HG03175 (cell line): ENCODE data around the gene NPTX1.
"Not testable (repeated sequence)": the region's sequence is repeated elsewhere in the genome, so short reads cannot be mapped to it uniquely, and the experiment has no call there.

Source experiments
- ATAC-seq: cut with Tn5 transposase; IDR thresholded peaks from one replicate; pipeline ENCODE4 v1.9.1; 2021; ENCODE audit warnings: mild to moderate bottlenecking, moderate library complexity; ENCODE audit not compliant: unreplicated experiment

NPTX1 gene, protein sequence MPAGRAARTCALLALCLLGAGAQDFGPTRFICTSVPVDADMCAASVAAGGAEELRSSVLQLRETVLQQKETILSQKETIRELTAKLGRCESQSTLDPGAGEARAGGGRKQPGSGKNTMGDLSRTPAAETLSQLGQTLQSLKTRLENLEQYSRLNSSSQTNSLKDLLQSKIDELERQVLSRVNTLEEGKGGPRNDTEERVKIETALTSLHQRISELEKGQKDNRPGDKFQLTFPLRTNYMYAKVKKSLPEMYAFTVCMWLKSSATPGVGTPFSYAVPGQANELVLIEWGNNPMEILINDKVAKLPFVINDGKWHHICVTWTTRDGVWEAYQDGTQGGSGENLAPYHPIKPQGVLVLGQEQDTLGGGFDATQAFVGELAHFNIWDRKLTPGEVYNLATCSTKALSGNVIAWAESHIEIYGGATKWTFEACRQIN

DNA sequence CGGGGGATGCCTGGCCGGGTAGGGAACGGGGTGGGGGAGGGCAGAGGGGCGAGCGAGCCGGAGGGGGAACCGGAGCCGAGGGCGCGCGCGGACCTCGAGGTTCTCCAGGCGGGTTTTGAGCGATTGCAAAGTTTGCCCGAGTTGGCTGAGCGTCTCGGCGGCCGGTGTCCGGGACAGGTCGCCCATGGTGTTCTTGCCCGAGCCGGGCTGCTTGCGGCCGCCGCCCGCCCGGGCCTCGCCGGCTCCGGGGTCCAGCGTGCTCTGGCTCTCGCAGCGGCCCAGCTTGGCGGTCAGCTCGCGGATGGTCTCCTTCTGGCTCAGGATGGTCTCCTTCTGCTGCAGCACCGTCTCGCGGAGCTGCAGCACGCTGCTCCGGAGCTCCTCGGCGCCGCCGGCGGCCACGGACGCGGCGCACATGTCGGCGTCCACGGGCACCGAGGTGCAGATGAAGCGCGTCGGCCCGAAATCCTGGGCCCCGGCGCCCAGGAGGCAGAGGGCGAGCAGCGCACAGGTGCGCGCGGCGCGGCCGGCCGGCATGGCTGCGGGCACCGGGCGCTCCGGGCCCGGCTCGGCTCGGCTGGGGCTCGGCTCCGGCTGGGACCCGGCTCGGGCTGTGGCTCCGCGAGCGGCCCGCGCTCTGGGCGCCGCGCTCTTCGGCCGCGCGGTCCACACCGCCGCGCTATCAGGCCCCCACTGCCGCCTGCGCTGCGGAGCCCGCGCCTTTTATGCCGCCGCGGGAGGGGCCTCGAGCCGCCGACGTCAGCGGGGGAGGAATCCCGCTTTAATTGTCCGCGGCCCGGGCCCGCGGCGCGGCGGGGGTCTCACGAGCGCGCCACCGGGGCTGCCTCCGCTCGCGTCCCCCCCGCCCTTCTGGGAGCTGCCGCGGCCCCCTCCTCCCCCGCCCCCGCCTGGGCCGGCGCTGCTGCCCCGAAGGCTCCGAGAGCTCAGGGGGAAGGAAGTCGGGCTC, at the start of gene NPTX1:
Gene NPTX1 (minus strand): TSS at position 698 of the 967 bp plus-strand sequence. CDS start 161 bp downstream, at position 537.
- no peak for ATAC-seq

DNA sequence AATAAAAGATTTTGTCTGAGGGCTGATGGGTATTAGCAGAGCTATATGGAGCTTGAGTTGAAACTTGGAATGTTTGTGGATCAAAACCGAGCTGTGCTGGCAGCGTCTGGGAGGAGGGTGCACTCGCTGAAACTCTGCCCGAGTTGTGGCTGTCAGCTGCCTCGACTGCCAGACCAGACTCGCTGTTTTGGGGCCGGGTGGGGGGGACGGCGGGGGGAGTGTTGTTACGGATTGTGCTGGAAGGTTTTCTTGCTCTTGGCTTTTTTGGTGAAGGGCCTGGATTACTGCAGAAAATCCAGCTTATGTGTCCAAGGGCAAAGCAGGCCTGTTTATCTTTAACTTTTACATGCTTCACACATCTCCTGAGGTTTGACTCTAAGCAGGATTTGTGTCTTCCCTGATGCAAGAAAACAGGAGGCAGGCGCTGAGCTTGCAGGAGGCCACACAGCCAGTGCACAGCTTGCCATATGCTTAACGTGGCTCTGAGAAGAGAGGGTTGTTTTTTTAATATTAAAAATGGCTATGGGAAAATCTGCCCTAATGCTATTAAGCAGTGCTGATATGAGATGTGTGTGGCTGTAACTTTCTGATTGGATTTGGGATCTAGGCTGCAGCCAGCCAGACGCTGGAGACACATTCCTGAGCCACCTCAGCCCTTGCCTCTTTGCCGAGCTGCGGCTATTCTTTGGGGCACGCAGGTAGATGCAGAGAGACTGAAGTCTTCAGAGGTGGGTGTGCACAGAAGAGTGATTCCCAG, 47.7 kb upstream of the NPTX1 start:
- no peak for ATAC-seq

DNA sequence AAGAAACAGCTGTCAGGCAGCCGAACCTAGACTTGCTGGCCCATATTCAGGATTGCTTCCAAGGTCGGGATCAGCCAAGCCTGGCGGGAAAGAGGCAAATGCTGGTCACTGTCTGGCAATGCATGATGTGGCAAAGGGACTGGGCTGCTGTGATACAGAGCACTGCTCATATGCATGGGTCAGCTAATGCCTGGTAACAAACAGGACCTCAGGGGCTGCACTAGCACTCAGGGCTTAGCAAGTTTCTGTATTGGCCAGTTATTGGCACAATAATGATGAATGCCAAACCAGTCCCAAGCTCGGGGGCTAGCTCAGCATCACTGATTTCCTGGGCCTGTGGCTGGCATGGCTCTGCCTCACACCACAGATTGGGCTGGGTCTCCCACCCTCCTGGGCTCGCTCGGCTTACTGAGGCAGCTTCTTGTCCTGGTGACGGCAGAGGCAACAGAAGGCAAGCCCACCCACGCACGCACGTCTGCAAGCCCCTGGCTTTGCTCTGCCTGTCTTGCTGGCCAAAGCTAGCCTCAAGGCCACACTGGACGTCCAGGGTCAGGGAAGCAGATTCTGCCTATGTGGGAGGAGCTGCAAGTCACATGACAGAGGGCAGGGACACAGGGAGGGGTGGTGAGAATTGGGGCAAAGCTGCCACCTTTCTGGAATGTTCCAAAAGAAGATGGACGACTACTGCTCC, 46.8 kb upstream of the NPTX1 start:
- no peak for ATAC-seq

DNA sequence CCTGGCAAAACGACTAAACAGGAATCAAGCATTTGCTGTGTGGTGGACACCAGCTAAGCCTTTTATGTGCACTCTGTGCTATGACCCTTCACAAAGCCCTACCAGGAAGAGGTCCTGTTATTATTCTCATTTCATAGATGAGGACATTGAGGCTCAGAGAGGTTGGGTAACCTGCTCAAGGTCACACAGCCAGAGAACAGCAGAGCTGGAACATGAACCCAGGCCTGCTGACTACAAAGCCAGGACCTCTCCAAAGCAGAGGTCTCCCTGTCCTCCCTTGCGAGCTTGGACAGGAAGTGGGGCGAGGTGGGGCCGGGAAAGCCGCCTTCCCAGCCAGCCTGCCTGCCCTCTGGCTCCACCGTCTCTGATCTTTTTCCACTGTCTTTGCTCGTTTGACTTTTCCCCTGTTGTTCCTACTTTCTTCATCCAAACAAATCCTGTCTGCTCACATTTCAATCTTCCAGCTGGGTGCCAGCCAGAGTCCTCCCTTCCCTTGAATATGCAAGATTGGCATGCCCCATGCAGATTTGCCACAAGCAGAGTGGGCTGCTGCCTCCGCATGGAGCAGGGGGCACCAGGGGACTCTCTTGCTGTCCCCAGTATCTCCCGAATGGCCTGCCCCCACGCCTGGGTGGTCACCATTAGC, 44.5 kb upstream of the NPTX1 start:
- ATAC-seq, result no peak

DNA sequence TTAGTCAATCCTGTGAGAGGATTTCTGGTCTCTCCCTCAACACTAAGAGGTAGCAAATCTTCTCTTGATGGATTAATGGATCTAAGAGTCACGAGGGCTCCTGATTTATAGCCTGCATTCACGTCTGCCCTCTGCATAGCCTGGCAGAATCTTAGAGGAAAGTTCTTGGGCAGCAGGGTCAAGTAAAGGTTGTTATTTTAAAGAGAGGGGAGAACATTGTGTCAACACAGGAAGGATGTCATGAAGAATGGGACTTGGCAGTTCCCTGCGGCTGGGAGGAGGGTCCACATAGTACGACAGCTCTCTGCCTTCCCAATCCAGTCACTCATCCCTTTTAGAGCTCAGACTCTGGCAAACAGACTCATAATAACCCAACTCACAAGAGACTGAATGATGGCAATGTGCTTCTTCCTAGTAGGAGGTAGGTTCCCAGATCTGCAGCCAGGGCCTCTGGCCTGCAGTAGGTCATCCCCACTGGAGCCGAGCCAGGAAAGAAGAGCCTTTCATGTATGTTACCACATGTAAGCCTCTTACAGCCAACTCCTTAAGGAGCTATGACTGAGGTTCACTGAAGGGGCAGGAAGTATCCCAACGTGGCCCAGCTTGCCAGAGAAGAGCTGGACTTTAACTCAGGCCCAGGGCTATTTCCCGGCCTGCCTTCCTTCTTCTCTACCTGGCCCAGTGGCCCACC, 42.8 kb upstream of the NPTX1 start:
- ATAC-seq, result no peak

DNA sequence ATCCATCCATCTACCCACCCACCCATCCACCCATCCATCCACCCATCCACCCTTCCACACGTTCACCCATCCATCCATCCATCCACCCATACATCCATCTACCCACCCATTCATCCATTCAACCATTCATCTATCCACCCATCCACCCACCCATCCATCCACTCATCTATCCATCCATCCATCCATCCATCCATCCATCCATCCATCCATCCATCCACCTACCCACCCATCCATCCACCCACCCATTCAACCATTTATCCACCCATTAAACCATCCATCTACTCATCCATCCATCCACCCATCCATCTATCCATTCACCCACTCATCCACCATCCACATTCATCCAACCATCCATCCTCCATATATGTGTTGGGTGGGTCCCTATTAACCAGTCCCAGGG, 42.0 kb upstream of the NPTX1 start:
- ATAC-seq, result no peak

DNA sequence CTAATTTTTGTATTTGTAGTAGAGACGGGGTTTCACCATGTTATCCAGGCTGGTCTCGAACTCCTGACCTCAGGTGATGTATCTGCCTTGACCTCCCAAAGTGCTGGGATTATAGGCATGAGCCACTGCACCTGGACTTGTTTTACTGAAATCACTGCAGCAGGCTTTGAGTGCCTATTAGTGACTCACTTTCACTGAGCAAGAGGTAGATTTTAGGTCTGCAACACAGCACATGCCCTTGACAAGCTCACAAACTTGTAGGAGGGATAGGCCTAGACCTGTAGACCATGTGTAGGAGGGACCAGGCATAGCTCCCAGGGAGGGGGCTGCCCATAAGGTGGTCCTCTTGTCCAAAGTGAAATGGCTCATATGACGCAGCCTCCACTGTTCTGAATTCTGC, 41.2 kb upstream of the NPTX1 start:
- ATAC-seq, result no peak

DNA sequence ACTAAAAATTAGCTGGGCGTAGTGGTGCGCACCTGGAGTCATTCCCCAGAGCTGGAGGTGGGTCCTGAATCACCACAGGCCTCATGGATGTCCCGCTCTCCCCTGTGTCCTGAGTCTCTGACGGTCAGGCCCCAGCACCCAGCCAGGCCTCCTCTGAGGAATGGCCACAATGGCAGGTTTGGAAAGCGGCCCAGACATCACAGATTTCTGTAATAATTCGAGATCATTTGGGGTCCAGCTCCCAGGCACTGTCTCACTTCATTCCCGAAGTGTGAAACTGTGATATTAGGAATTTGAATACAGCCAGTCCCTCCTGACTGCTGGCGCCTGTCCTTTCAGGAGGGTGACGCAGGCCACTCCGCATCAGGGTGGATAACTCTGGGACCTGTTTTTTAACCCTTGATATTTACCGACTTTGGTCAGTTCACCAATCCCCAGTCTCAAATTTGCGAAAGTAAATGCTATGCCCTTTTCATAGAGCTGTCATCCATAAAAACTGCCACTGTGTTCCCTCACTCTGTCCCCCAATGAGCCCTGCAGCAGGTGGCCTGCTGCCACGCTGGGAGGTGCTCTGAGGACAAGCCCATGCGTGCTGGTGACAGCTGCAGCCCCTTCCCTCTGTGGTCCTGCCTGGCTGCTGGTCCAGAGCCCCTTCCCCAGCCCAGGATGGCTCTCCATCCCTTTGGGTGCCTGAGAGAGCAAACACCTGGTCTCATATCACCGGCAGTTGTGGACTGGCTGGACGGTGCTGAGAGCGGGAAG, 39.9 kb upstream of the NPTX1 start:
- no peak for ATAC-seq

DNA sequence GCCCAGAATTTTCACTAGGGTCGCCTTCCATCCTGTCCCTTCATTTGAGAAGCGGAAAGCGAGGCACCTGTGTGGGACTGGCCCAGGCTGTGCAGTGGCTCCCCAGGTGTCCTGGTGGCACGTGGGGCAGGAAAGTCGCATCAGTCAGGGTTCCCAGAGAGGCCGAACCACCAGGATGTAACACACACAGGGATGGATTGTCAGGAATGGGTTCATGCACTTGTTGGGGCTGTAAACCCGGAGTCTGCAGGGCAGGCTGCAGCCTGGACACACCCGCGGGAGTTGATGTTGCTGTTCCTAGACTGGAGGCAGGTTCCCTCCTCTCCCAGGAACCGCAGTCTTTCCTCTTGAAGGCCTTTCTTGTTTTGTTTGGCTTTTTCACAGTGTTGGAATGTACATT, 37.5 kb upstream of the NPTX1 start:
- no peak for ATAC-seq

DNA sequence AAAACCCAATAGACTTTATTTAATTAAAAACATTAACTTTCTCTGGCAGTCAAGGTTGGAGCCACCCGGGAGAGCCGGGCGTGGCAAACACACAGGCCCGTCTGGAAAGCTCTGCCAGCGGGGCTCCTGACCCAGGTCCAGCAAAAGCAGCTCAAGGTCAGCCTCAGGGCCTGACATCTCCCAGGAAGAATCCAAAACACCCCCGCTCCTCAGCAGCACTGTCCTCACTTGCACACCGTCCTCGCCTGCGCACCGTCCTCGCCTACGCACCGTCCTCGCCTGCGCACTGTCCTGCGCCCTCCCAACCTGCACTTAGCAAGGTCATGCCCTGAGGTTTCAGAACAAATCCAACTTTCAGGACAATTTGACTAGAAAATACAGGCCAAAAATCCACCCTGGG, 36.8 kb upstream of the NPTX1 start:
- ATAC-seq, result no peak

DNA sequence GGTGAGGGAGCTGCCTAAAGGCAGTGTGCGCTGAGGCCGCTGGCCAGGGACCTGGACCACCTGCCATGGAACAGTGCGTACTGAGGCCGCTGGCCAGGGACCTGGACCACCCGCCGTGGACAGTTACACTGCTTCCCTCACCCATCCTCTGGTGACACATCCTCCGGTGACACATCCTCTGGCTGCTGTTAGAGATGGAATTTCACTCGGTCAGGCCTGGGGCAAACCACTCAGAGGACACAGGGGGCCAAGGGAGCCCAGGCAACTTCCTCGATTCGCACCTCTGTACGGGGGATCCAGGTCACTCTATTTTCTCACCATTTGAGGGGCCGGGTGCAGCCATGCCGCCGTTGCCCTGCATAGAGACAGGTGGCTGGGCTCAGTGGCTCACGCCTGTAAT, 35.8 kb upstream of the NPTX1 start:
- no peak for ATAC-seq

DNA sequence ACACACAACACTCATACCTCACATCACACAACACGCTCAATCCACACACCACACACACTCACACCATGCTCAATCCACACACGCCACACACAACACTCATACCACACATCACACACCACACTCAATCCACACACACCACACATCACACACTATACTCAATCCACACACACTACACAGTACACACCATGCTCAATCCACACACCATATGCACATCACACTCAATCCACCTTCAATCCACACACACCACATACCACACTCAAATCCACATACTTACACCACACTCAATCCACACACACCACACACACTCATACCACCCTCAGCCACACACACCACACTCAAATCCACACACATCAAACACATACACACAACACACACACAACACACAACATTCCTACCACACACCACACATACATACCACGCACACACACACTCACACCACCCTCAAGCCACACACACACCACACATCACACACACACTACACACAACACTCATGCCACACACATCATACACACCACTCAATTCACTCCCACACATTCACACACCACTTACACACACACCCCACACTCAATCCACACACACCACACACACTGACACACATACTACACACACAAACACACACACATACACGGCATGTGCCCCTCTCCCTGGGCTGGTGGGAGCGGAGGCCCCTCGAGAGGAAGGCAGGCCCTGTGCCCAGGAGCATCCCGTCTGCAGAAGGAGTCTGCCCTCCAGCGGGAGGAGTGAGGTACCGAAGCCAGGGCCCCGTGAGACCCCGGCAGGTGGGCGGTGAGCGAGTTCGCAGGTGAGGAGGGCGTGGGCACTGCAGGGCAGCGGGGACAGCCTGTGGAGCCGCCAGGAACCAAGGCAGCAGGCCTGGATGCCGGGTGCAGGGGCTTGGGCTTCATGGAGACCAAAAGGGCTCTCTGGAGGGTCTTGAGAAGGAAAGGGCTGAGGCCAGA, 35.1 kb upstream of the NPTX1 start:
- no peak for ATAC-seq

DNA sequence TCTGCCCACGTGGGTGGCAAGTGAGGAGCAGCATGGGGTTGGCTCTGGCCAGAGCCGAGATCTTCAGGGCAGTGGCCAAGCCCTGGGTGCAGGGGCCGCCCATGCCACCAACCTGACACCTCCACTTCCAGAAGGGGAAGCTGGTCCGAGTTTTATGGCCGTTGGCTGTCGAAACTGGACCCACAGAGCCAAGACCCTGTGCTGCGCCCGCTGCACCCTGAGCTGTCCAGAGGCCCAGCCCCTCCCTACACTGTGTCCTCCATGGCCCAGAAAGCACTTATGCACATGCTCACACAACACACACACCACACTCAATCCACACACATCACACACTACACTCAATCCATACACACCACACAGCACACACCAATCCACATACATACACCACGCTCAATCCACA, 34.4 kb upstream of the NPTX1 start:
- no peak for ATAC-seq

DNA sequence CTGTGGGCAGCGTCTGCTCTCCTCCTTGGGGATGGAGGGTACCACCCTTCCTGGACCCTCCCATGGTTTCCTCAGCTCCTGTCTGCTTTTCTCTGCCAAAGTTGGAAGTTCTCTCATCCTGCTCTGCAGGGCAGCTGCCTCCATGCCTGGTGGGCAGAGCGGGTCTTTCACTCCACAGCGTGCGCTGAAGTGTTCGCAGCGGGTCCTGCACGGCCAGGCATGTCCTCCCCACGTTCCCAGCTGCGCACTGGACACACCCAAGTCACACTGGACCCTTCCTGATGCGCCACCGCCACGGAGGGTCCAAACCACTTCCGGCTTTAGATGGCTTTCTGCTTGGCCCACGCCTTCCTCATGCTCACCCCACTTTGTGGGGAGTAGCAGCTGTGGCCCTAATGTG, 33.7 kb upstream of the NPTX1 start:
- ATAC-seq, result no peak

DNA sequence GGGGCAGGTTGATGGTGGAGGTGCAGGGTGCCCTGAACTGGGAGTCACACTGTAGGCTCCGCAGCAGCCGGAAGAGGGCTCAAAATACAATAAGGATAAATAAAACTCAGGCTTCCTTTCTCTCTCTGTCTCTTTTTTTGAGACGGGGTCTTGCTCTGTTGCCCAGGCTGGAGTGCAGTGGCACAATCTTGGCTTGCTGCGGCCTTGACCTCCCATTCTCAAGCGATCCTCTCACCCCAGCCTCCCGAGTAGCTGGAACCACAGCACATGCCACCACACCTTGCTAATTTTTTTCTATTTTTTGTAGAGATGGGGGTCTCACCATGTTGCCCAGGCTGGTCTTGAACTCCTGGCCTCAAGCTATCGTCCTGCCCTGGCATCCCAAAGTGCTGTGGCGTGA, 32.9 kb upstream of the NPTX1 start:
- no peak for ATAC-seq

DNA sequence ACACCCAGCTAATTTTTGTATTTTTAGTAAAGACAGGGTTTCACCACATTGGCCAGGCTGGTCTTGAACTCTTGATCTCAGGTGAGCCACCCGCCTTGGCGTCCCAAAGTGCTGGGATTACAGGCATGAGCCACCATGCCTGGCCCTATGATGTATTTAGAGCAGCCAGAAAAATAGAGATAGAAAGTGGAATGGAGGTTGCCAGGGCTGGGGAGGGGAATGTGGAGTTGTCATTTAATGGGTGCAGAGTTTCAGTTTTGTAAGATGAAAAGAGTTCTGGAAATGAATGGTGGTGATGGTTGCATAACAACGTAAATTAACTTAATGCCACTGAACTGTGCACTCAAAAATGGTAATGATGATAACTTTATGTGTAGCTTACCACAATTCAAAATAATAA, 31.6 kb upstream of the NPTX1 start:
- no peak for ATAC-seq

DNA sequence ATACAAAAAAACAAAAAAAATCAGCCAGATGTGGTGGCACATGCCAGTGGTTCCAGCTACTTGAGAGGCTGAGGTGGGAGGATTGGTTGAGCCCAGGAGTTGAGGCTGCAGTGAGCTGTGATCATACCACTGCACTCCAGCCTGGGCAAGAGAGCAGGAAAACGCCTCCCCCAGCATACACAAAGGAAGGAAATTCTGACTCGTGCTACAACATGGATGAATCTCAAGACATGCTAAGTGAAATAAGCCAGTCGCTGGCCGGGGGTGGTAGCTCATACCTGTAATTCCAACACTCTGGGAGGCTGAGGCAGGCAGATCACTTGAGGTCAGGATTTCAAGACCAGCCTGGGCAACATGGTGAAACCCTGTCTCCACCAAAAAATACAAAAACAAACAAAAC, 30.8 kb upstream of the NPTX1 start:
- not testable (repeated sequence) for ATAC-seq
